GM12878 (cell line): Measurements from ENCODE around the gene SAMD4A. TPM values are rescaled to one million over a fixed set of nuclear protein-coding genes. Genes with fewer than 3 reads are reported as not detected.

Source experiments
- ATAC-seq: fragments of 200-7000 bp; cut with Tn5 transposase; 3 replicates; pipeline ENCODE4 v1.9.1; 2020; ENCODE audit warnings: mild to moderate bottlenecking, moderate library complexity
- BruUV-seq: library from RNA; stranded (reverse); fragments of 400-500 nt; replicated peaks from 2 replicates; lab custom pipeline; 2021; lab: Mats Ljungman, UMichigan
- CTCF ChIA-PET: fragments of 300-600 bp; sonication (Branson Sonifier 250); formaldehyde crosslinking; extraction: SDS; loops from one replicate; lab custom pipeline; 2021; ENCODE audit warnings: inconsistent platforms; lab: Yijun Ruan, JAX
- POLR2A ChIA-PET: fragments of 350-600 bp; formaldehyde crosslinking; extraction: SDS; loops from one replicate; lab custom pipeline; 2021; ENCODE audit warnings: inconsistent platforms; lab: Charles Lee
- RAD21 ChIA-PET: fragments of 300-600 bp; sonication (Branson Sonifier 250); formaldehyde crosslinking; loops from one replicate; lab custom pipeline; 2023; ENCODE audit warnings: antibody characterized with exemption; ENCODE audit not compliant: unreplicated experiment; lab: Charles Lee
- SMC1A ChIA-PET: fragments of 300-600 bp; sonication (Branson Sonifier 250); formaldehyde crosslinking; loops from one replicate; lab custom pipeline; 2023; ENCODE audit not compliant: unreplicated experiment, uncharacterized antibody; lab: Charles Lee
- DNase-seq: peaks from one replicate; pipeline ENCODE4 v3.0.0-alpha.2; 2011; ENCODE audit warnings: low read depth, low spot score
- FAIRE-seq: peaks from 3 replicates; lab custom pipeline; 2011; peaks lifted over from hg19 to GRCh38; lab: Jason Lieb, UNC
- H2AFZ ChIP-seq: 2 replicates; pipeline ENCODE4 v1.6.0; 2011; ENCODE audit warnings: low read depth, low read length, control low read depth; ENCODE audit not compliant: control insufficient read depth
- H3K27ac ChIP-seq: 2 replicates; pipeline ENCODE4 v1.5.1; 2011; ENCODE audit warnings: control low read depth; ENCODE audit not compliant: control insufficient read depth, insufficient read depth
- H3K27me3 ChIP-seq, 2 experiments: replicated peaks in 1 of 2; 2 replicates each; pipeline versions ENCODE4 v1.6.0 to v1.6.1; 2011; ENCODE audit warnings: low read length in 1 of 2; ENCODE audit not compliant: control insufficient read depth in 2 of 2, insufficient read depth in 2 of 2
- H3K36me3 ChIP-seq, 2 experiments: 2 replicates each; pipeline ENCODE4 v1.5.1; 2011; ENCODE audit warnings: low read length in 1 of 2; ENCODE audit not compliant: control insufficient read depth in 2 of 2, insufficient read depth in 2 of 2
- H3K4me1 ChIP-seq: 2 replicates; pipeline ENCODE4 v1.6.1; 2011; ENCODE audit warnings: mild to moderate bottlenecking, low read length, moderate library complexity, mixed read lengths; ENCODE audit not compliant: control insufficient read depth, insufficient read depth
- H3K4me2 ChIP-seq: 2 replicates; pipeline ENCODE4 v1.6.0; 2011; ENCODE audit warnings: control low read depth; ENCODE audit not compliant: control insufficient read depth, insufficient read depth
- H3K4me3 ChIP-seq: fragments of 200-600 bp; sonication (generic); 2 replicates; pipeline ENCODE4 v1.5.1; 2016
- H3K79me2 ChIP-seq: 2 replicates; pipeline ENCODE4 v1.6.0; 2011; ENCODE audit warnings: low read length; ENCODE audit not compliant: control insufficient read depth, insufficient read depth
- H3K9ac ChIP-seq: 2 replicates; pipeline ENCODE4 v1.8.0; 2011; ENCODE audit warnings: low read length, control low read depth, mixed read lengths; ENCODE audit not compliant: control insufficient read depth, insufficient read depth
- H3K9me3 ChIP-seq: replicated peaks from 3 replicates; pipeline ENCODE4 v1.5.1; 2011; ENCODE audit warnings: mild to moderate bottlenecking, low read length; ENCODE audit not compliant: control insufficient read depth, insufficient read depth
- H4K20me1 ChIP-seq: 2 replicates; pipeline ENCODE4 v1.6.0; 2011; ENCODE audit not compliant: control insufficient read depth, insufficient read depth
- CREM ChIP-seq: IDR thresholded peaks from 2 replicates; pipeline ENCODE4 v1.6.1; 2014; ENCODE audit warnings: antibody characterized with exemption, low read depth
- ETV6 ChIP-seq, 2 experiments: fragments of 450-650 bp in 1 of 2; IDR thresholded peaks in 1 of 2; conservative IDR thresholded peaks in 1 of 2; 2 replicates each; pipeline ENCODE4 v1.6.1; 2014; ENCODE audit warnings: antibody characterized with exemption in 1 of 2, borderline replicate concordance in 1 of 2, low read depth in 1 of 2, mild to moderate bottlenecking in 1 of 2, moderate library complexity in 1 of 2
- MEF2A ChIP-seq: IDR thresholded peaks from 2 replicates; pipeline ENCODE4 v1.6.1; 2011; ENCODE audit warnings: low read depth, mild to moderate bottlenecking, low read length, moderate library complexity; ENCODE audit not compliant: insufficient read depth
- SIX5 ChIP-seq: IDR thresholded peaks from 2 replicates; pipeline ENCODE4 v1.6.1; 2011; ENCODE audit warnings: mild to moderate bottlenecking, low read depth, low read length, moderate library complexity; ENCODE audit not compliant: severe bottlenecking
- SMAD1 ChIP-seq: fragments of 450-650 bp; IDR thresholded peaks from 2 replicates; pipeline ENCODE4 v1.6.1; 2018; ENCODE audit warnings: mild to moderate bottlenecking, low read depth; ENCODE audit not compliant: partially characterized antibody
- ZNF24 ChIP-seq: fragments of 450-650 bp; IDR thresholded peaks from 2 replicates; pipeline ENCODE4 v1.6.1; 2017; ENCODE audit warnings: antibody characterized with exemption, mild to moderate bottlenecking
- WGBS: methylation state at CpG from one replicate; pipeline ENCODE4 v1.1.6; 2016; ENCODE audit warnings: low lambda C conversion rate; ENCODE audit not compliant: insufficient replicate concordance, insufficient coverage; ENCODE audit errors: missing lambda C conversion rate; 5-methylcytosine and 5-hydroxymethylcytosine counted together
- in situ Hi-C: fragments of 300-500 bp; cut with MboI; formaldehyde crosslinking; loops from 9 replicates; pipeline ENCODE4 v1.14.3; 2018; ENCODE audit warnings: mixed read lengths
- intact Hi-C: fragments of 100-400 bp; cut with micrococcal nuclease; formaldehyde crosslinking; loops from one replicate; pipeline ENCODE4 v1.14.2; 2022; ENCODE audit not compliant: unreplicated experiment
- polyA plus RNA-seq, 11 experiments: library from polyadenylated mRNA; depleted of rRNA in 4 of 11; unstranded in 6 of 11; stranded (reverse) in 5 of 11; fragments of >200 nt; fragmentation: Nextera tagmentation in 4 of 11; fragmentation: Illumina TruSeq in 1 of 11; extraction: Ambion mirVana in 4 of 11; extraction: Trizol in 1 of 11; gene quantifications; 1 replicate in 1 of 11; 2 replicates in 10 of 11; pipeline versions ENCODE4 v1.2.1 to v1.2.3, GENCODE V29; 2011 to 2016; ENCODE audit warnings: inconsistent platforms in 2 of 11, missing spikeins in 2 of 11, low read depth in 1 of 11
- total RNA-seq, 4 experiments: library from RNA; depleted of rRNA in 3 of 4; stranded (reverse); fragments of >200 nt in 3 of 4; fragmentation: Illumina TruSeq in 1 of 4; extraction: Trizol in 1 of 4; gene quantifications; 2 replicates each; pipeline versions ENCODE4 v1.2.1 to v1.2.3, GENCODE V29; 2013 to 2021
- TF ChIP-seq, protein P1 (sequence below): fragments of 450-650 bp; IDR thresholded peaks from 2 replicates; pipeline ENCODE4 v1.6.1; 2017; ENCODE audit warnings: mild to moderate bottlenecking, moderate library complexity
- TF ChIP-seq, protein P2 (sequence below): IDR thresholded peaks from 2 replicates; pipeline ENCODE4 v1.6.1; 2011; ENCODE audit warnings: borderline replicate concordance, low read depth, mild to moderate bottlenecking, moderate library complexity, mixed read lengths, low read length; ENCODE audit not compliant: insufficient read depth; ENCODE audit errors: extremely low read length
- TF ChIP-seq, protein P3 (sequence below): fragments of 450-650 bp; IDR thresholded peaks from 2 replicates; pipeline ENCODE4 v1.6.1; 2016; ENCODE audit warnings: mild to moderate bottlenecking, moderate library complexity, borderline replicate concordance

SAMD4A gene
- total and polyA plus RNA-seq, 10 of the 15 experiments (the other 5 are each of a cell fraction or from before 2014, with no cell fraction given), result 0.05 to 0.56 (median 0.31) TPM

DNA sequence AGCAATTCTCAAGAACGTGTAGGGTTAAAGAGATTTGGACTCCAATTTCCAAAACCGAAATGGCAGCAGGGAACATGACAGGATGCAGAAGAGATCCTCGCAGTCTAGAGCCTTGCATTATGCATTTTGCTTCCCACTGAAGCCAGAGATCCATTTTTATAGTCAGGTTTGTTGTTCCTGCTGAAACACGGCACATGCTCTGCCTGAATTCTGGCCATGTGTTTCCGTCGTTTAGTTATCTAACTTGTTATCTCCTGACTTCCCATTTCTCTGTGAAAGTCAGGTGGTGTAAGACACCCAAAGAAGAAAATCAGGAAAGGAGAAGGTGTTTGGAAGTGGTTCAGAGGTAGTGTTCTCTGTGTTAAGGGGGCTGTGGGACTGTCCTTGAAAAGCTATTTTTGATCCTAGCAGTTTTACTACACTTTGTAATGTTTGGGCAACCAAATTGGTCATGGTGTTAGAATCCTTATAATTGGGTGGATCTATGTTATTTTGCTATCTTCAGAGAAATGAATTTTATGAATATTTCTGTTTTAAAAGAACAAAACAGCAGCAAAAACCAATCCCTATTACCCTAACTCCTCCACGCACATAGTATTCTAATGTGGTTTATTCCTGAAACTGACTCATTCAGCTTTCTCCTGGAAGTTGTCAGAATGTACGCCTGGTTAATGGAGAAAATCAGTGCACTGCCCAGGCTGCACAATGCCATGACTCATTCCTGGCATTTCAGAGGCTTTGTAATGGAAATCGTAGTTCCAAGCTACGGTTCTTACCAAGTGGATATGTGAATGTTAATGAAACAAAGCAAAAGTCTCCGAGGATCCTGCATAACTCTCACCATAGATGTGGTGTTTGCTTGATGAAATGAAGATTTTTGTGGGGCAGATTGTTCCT lies 110.1 kb downstream of the SAMD4A start:
- intact Hi-C loops, result no loop called here
- ChIA-PET SMC1A (no interaction called here), RAD21 (no interaction called here), POLR2A (no interaction called here), CTCF (interaction anchor here (1.0 to 1.3 kb wide), 2 partner anchors 14 to 111 kb away, joined by 3 read pairs; no protein-coding TSS in a partner anchor)
- FAIRE-seq (no peak), DNase-seq (no peak)
- Histone ChIP-seq H4K20me1 (no peaks in the 10 kb centered on the region), H3K4me2 (no peak overlapping the region), H3K4me3 (no peak overlapping the region), H3K9ac (no peak overlapping the region), H3K9me3 (no peaks in the 10 kb centered on the region), H2AFZ (no peak overlapping the region), H3K27ac (no peak overlapping the region)
- in situ Hi-C loops, result no loop called here
- no TSS peak for BruUV-seq
- TF ChIP-seq, protein P1, sequence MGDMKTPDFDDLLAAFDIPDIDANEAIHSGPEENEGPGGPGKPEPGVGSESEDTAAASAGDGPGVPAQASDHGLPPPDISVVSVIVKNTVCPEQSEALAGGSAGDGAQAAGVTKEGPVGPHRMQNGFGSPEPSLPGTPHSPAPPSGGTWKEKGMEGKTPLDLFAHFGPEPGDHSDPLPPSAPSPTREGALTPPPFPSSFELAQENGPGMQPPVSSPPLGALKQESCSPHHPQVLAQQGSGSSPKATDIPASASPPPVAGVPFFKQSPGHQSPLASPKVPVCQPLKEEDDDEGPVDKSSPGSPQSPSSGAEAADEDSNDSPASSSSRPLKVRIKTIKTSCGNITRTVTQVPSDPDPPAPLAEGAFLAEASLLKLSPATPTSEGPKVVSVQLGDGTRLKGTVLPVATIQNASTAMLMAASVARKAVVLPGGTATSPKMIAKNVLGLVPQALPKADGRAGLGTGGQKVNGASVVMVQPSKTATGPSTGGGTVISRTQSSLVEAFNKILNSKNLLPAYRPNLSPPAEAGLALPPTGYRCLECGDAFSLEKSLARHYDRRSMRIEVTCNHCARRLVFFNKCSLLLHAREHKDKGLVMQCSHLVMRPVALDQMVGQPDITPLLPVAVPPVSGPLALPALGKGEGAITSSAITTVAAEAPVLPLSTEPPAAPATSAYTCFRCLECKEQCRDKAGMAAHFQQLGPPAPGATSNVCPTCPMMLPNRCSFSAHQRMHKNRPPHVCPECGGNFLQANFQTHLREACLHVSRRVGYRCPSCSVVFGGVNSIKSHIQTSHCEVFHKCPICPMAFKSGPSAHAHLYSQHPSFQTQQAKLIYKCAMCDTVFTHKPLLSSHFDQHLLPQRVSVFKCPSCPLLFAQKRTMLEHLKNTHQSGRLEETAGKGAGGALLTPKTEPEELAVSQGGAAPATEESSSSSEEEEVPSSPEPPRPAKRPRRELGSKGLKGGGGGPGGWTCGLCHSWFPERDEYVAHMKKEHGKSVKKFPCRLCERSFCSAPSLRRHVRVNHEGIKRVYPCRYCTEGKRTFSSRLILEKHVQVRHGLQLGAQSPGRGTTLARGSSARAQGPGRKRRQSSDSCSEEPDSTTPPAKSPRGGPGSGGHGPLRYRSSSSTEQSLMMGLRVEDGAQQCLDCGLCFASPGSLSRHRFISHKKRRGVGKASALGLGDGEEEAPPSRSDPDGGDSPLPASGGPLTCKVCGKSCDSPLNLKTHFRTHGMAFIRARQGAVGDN, result no peak
- TF ChIP-seq MEF2A, result no peak
- no peak for TF ChIP-seq ETV6 (conservative IDR thresholded peaks at IDR 0.05 in 1 of 2, IDR thresholded peaks at IDR 0.05 in 1 of 2; ENCODE audit: borderline replicate concordance in 1 of 2, low read depth in 1 of 2)
- no peak for TF ChIP-seq CREM
- no peak for TF ChIP-seq SIX5
- TF ChIP-seq, protein P2, sequence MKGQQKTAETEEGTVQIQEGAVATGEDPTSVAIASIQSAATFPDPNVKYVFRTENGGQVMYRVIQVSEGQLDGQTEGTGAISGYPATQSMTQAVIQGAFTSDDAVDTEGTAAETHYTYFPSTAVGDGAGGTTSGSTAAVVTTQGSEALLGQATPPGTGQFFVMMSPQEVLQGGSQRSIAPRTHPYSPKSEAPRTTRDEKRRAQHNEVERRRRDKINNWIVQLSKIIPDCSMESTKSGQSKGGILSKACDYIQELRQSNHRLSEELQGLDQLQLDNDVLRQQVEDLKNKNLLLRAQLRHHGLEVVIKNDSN, result no peak
- TF ChIP-seq SMAD1, result no peak
- TF ChIP-seq, protein P3, sequence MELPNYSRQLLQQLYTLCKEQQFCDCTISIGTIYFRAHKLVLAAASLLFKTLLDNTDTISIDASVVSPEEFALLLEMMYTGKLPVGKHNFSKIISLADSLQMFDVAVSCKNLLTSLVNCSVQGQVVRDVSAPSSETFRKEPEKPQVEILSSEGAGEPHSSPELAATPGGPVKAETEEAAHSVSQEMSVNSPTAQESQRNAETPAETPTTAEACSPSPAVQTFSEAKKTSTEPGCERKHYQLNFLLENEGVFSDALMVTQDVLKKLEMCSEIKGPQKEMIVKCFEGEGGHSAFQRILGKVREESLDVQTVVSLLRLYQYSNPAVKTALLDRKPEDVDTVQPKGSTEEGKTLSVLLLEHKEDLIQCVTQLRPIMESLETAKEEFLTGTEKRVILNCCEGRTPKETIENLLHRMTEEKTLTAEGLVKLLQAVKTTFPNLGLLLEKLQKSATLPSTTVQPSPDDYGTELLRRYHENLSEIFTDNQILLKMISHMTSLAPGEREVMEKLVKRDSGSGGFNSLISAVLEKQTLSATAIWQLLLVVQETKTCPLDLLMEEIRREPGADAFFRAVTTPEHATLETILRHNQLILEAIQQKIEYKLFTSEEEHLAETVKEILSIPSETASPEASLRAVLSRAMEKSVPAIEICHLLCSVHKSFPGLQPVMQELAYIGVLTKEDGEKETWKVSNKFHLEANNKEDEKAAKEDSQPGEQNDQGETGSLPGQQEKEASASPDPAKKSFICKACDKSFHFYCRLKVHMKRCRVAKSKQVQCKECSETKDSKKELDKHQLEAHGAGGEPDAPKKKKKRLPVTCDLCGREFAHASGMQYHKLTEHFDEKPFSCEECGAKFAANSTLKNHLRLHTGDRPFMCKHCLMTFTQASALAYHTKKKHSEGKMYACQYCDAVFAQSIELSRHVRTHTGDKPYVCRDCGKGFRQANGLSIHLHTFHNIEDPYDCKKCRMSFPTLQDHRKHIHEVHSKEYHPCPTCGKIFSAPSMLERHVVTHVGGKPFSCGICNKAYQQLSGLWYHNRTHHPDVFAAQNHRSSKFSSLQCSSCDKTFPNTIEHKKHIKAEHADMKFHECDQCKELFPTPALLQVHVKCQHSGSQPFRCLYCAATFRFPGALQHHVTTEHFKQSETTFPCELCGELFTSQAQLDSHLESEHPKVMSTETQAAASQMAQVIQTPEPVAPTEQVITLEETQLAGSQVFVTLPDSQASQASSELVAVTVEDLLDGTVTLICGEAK, result no peak
- TF ChIP-seq ZNF24, result no peak
- TF ChIP-seq, all 136 proteins: peak for 0
- 77% methylated on average over 11 of the region's 11 CpGs for WGBS
- H3K27me3 ChIP-seq, result no peaks in the 10 kb centered on the region
- no peak for ATAC-seq
- no peaks in the 10 kb centered on the region for H3K36me3 ChIP-seq
- peaks cover 14% of the 10 kb centered on the region for H3K4me1 ChIP-seq
- H3K79me2 ChIP-seq, result no peaks in the 10 kb centered on the region
